Measurements from ENCODE around the gene KIR2DL1.
"Not testable (repeated sequence)": the region's sequence is repeated elsewhere in the genome, so short reads cannot be mapped to it uniquely, and the experiment has no call there.

KIR2DL1 gene

DNA sequence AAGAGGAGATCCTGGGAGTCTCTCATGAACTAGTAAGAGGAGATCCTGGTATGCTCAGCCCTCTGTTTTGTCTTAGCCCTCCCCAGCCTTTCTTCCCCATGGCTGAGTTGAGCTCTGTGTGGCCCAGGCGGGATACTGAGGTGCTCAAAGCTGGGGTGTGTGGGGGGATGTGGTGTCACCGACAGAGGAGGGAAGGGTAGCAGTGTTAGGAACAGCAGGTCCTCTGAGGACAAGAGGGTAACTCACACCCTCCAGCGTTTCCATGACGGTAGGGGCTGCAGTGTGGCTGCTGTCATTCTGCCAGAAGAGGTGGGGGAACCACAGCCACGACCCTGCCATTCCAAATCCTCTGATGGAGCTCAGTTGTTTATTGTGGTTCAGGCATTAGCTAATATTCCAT lies 34.5 kb downstream of the KIR2DL1 start:
- no peak overlapping the region for H3K27ac ChIP-seq
- in situ Hi-C loops (cut with HindIII; ENCODE audit: low pct_ligation_motif_present, low sequenced_read_pairs), result no loop called here

DNA sequence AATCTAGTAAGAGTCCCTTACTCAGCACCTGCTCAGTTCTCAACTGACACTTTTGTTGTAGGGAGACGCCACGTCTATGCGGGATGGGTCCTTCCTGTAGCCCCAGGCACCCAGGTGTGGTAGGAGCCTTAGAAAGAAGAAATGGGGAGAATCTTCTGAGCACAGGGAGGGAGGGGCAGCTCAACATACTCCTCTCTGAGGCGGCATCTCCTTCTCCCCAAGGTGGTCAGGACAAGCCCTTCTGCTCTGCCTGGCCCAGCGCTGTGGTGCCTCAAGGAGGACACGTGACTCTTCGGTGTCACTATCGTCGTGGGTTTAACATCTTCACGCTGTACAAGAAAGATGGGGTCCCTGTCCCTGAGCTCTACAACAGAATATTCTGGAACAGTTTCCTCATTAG lies 35.0 kb downstream of the KIR2DL1 start:
- Histone ChIP-seq H3K4me3 (ENCODE audit: low read depth, low read length) (no peak overlapping the region), H3K36me3 (replicated peaks) (no peaks in the 10 kb centered on the region), H3K27ac (no peak overlapping the region), H3K27me3 (replicated peaks) (no peaks in the 10 kb centered on the region)
- no peak for DNase-seq
- TF ChIP-seq, protein P1, sequence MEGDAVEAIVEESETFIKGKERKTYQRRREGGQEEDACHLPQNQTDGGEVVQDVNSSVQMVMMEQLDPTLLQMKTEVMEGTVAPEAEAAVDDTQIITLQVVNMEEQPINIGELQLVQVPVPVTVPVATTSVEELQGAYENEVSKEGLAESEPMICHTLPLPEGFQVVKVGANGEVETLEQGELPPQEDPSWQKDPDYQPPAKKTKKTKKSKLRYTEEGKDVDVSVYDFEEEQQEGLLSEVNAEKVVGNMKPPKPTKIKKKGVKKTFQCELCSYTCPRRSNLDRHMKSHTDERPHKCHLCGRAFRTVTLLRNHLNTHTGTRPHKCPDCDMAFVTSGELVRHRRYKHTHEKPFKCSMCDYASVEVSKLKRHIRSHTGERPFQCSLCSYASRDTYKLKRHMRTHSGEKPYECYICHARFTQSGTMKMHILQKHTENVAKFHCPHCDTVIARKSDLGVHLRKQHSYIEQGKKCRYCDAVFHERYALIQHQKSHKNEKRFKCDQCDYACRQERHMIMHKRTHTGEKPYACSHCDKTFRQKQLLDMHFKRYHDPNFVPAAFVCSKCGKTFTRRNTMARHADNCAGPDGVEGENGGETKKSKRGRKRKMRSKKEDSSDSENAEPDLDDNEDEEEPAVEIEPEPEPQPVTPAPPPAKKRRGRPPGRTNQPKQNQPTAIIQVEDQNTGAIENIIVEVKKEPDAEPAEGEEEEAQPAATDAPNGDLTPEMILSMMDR (IDR thresholded peaks at IDR 0.05; ENCODE audit: low read depth, low read length, missing control alignments), result no peak
- in situ Hi-C loops (cut with HindIII; ENCODE audit: low pct_ligation_motif_present, low sequenced_read_pairs), result no loop called here

More for the DNA sequence above, 34.5 kb downstream of the KIR2DL1 start:
- no peak overlapping the region for H3K4me3 ChIP-seq (ENCODE audit: low read depth, low read length)
- TF ChIP-seq, protein P1 (IDR thresholded peaks at IDR 0.05; ENCODE audit: low read depth, low read length, missing control alignments), result no peak
- no peak for DNase-seq
- no peaks in the 10 kb centered on the region for H3K36me3 ChIP-seq (replicated peaks)
- H3K27me3 ChIP-seq (replicated peaks), result no peaks in the 10 kb centered on the region

DNA sequence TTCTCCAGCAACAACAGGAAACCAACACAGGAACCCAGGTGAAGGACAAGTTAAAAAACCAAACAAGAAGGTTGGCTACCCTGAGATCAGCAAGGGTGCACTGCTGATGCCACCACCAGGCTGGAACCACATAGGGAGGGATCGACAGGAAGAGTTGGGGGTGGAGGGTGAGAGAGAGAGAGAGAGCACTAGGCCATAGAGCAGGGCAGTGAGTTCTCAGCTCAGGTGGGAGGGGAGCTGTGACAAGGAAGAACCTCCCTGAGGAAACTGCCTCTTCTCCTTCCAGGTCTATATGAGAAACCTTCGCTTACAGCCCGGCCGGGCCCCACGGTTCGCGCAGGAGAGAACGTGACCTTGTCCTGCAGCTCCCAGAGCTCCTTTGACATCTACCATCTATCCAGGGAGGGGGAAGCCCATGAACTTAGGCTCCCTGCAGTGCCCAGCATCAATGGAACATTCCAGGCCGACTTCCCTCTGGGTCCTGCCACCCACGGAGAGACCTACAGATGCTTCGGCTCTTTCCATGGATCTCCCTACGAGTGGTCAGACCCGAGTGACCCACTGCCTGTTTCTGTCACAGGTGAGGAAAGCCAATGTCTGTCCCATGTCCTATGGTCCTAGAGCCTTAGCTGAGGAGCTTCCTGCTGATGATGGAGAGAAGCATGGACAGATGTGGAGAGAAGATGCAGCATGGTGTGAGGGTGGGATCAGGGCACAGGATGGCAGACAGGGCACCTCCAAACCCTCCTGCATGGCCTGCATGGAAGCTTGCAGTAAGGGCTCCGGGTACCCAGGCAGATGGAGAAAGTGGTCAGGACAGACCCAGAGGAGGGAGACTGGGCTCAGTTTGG lies 36.3 kb downstream of the KIR2DL1 start:
- Histone ChIP-seq H3K4me3 (ENCODE audit: low read depth, low read length) (no peak overlapping the region), H3K27me3 (replicated peaks) (no peaks in the 10 kb centered on the region), H3K36me3 (replicated peaks) (no peaks in the 10 kb centered on the region), H3K27ac (no peak overlapping the region)
- no peak for DNase-seq
- TF ChIP-seq, protein P1 (IDR thresholded peaks at IDR 0.05; ENCODE audit: low read depth, low read length, missing control alignments), result no peak
- in situ Hi-C loops (cut with HindIII; ENCODE audit: low pct_ligation_motif_present, low sequenced_read_pairs), result no loop called here

DNA sequence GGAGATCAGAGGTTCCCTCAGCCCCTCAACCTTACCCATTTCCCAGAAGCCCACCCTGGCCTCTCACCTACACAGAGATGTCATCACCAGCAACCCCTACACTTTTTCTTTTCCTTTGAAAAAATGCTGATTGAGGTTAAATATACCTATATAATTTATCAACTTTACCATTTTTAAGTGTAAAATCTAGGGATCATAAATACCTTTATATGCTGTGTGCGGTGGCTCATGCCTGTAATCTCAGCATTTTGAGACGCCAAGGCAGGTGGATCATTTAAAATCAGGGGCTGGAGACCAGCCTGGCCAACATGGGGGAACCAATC lies 36.9 kb downstream of the KIR2DL1 start:
- in situ Hi-C loops (cut with HindIII; ENCODE audit: low pct_ligation_motif_present, low sequenced_read_pairs), result no loop called here
- H3K27ac ChIP-seq, result no peak overlapping the region
- TF ChIP-seq, protein P1 (IDR thresholded peaks at IDR 0.05; ENCODE audit: low read depth, low read length, missing control alignments), result no peak
- no peak for DNase-seq
- no peaks in the 10 kb centered on the region for H3K36me3 ChIP-seq (replicated peaks)
- no peaks in the 10 kb centered on the region for H3K27me3 ChIP-seq (replicated peaks)
- no peak overlapping the region for H3K4me3 ChIP-seq (ENCODE audit: low read depth, low read length)

DNA sequence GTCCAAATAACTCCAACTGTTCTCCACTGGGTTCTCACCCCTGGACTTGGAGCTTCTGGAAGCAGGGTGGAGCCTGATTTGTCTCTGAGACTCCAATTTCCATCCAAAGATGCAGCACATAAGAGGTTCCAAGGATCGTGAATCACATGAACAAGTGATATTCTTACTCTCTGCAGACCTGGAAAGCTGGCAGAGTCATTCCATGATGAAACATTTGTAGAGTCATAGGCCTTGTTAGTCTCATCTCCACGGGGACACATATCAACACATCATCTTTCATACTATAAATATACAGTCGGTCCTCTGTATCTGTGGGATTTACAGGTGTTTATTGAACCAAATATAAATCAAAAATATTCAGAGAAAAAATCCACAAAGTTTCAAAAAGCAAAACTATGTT lies 45.0 kb downstream of the KIR2DL1 start:
- H3K27me3 ChIP-seq (replicated peaks); H3K27ac ChIP-seq; DNase-seq; in situ Hi-C loops (cut with HindIII; ENCODE audit: low pct_ligation_motif_present, low sequenced_read_pairs); H3K4me3 ChIP-seq (ENCODE audit: low read depth, low read length); H3K36me3 ChIP-seq (replicated peaks): not testable (repeated sequence)

DNA sequence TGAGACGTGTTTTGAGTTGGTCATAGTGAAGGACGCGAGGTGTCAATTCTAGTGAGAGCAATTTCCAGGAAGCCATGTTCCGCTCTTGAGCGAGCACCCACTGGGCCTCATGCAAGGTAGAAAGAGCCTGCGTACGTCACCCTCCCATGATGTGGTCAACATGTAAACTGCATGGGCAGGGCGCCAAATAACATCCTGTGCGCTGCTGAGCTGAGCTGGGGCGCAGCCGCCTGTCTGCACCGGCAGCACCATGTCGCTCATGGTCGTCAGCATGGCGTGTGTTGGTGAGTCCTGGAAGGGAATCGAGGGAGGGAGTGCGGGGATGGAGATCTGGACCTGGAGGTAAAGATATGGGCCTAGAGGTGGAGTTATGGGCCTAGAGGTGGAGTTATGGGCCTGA lies 46.7 kb downstream of the KIR2DL1 start, which contains the start of gene KIR3DL1:
KIR3DL1 (plus strand) TSS at position 218 of the 400 bp plus-strand sequence.
- H3K4me3 ChIP-seq (ENCODE audit: low read depth, low read length); DNase-seq; H3K36me3 ChIP-seq (replicated peaks); H3K27me3 ChIP-seq (replicated peaks); H3K27ac ChIP-seq; in situ Hi-C loops (cut with HindIII; ENCODE audit: low pct_ligation_motif_present, low sequenced_read_pairs): not testable (repeated sequence)

Data from brain microvascular endothelial cell (primary cell).